HL-60 (cell line): ENCODE measurements around the gene FN3K.
A peak's percentile ranks its signal among the peaks of the same experiment; 100 is the strongest.

ENCODE experiments used
- DNase-seq, 2 experiments: peaks; one replicate each; pipeline ENCODE4 v3.0.0-alpha.2; 2010 to 2020; ENCODE audit warnings: low read depth in 1 of 2, low spot score in 1 of 2
- H3K27ac ChIP-seq: fragments of 250-450 bp; sonication (Bioruptor Pico); replicated peaks from 2 replicates; pipeline ENCODE4 v1.5.1; 2020; ENCODE audit warnings: mild to moderate bottlenecking, moderate library complexity
- H3K27me3 ChIP-seq: fragments of 250-450 bp; sonication (Bioruptor Pico); 2 replicates; pipeline ENCODE4 v1.5.1; 2021; ENCODE audit warnings: mild to moderate bottlenecking, moderate library complexity; ENCODE audit not compliant: insufficient read depth, poor library complexity, severe bottlenecking
- H3K4me3 ChIP-seq: replicated peaks from 2 replicates; pipeline ENCODE4 v1.5.1; 2011; ENCODE audit warnings: mild to moderate bottlenecking, control low read depth, low read length; ENCODE audit not compliant: insufficient read depth
- CTCF ChIP-seq: IDR thresholded peaks from one replicate; pipeline ENCODE4 v1.5.1; 2011; ENCODE audit warnings: low read length, control low read depth, inconsistent platforms; ENCODE audit not compliant: insufficient read depth
- GABPA ChIP-seq: IDR thresholded peaks from 2 replicates; pipeline ENCODE4 v1.6.1; 2012; ENCODE audit warnings: low read depth
- POLR2AphosphoS5 ChIP-seq: IDR thresholded peaks from 2 replicates; pipeline ENCODE4 v1.6.1; 2012; ENCODE audit warnings: low read depth
- REST ChIP-seq: IDR thresholded peaks from 2 replicates; pipeline ENCODE4 v1.6.1; 2012; ENCODE audit warnings: low read depth; ENCODE audit not compliant: insufficient replicate concordance
- SPI1 ChIP-seq: IDR thresholded peaks from 2 replicates; pipeline ENCODE4 v1.6.1; 2012; ENCODE audit warnings: low read depth, mild to moderate bottlenecking, borderline replicate concordance

Gene FN3K

GRCh38 chr17:82716203-82717010 lies 19.0 kb upstream of the FN3K start, which contains the start of gene FN3KRP:
Gene FN3KRP (plus strand): TSS chr17:82716706. CDS start chr17:82716756, 50 bp downstream.
- peak within 1 kb of the TSS; percentile 73 for H3K4me3 ChIP-seq
- no peaks in the 10 kb centered on the region for H3K27me3 ChIP-seq
- no peak for TF ChIP-seq GABPA
- peak; percentile 76; the same call in 1 of the 2 replicates for TF ChIP-seq POLR2AphosphoS5
- peak; percentile 83 to 93 for DNase-seq
- H3K27ac ChIP-seq: peak within 1 kb of the TSS; percentile 80

- H3K27ac ChIP-seq: no peak overlapping the region
- no peak for DNase-seq
- no peak for TF ChIP-seq REST
- TF ChIP-seq POLR2AphosphoS5: no peak
- TF ChIP-seq GABPA: no peak
- no peak for TF ChIP-seq CTCF
- TF ChIP-seq SPI1: no peak
Measured at GRCh38 chr17:82718986-82719685, 16.3 kb upstream of the FN3K start.

GRCh38 chr17:82720204-82720603 lies 15.2 kb upstream of the FN3K start:
- TF ChIP-seq REST (no peak), POLR2AphosphoS5 (no peak), CTCF (no peak), GABPA (no peak), SPI1 (no peak)
- Histone ChIP-seq H3K27ac (no peak overlapping the region), H3K27me3 (no peaks in the 10 kb centered on the region), H3K4me3 (no peak overlapping the region)
- no peak for DNase-seq

More at GRCh38 chr17:82718986-82719685, 16.3 kb upstream of the FN3K start:
- H3K4me3 ChIP-seq: no peak overlapping the region
- no peaks in the 10 kb centered on the region for H3K27me3 ChIP-seq

- Histone ChIP-seq H3K4me3 (no peak overlapping the region), H3K27ac (no peak overlapping the region), H3K27me3 (no peaks in the 10 kb centered on the region)
- no peak for DNase-seq
- TF ChIP-seq CTCF (no peak), GABPA (no peak), SPI1 (no peak), POLR2AphosphoS5 (no peak), REST (no peak)
Measured at GRCh38 chr17:82722341-82723013, 12.9 kb upstream of the FN3K start.
